Thoracic aorta (tissue), 2 donors: ENCODE results near the gene TKFC. TPM values are rescaled to one million over a fixed set of nuclear protein-coding genes. Genes with fewer than 3 reads are reported as not detected.

ENCODE experiments used
- ATAC-seq: fragments of 150-250 bp; one replicate; pipeline ENCODE4 v1.8.0; 2017; ENCODE audit warnings: low read depth; ENCODE audit not compliant: insufficient number of reproducible peaks, low FRiP score
- DNase-seq: peaks from one replicate; pipeline ENCODE4 v3.0.0-alpha.2; 2020; ENCODE audit warnings: low spot score
- H3K27ac ChIP-seq, 2 donors: fragments of 200-600 bp; sonication (generic); 1 replicate in 1 of 2; 2 replicates in 1 of 2; pipeline ENCODE4 v1.5.1; 2016; ENCODE audit warnings: mild to moderate bottlenecking in 2 of 2, moderate library complexity in 2 of 2
- H3K27me3 ChIP-seq: fragments of 200-600 bp; sonication (generic); replicated peaks from 2 replicates; pipeline ENCODE4 v1.6.0; 2016; ENCODE audit warnings: mild to moderate bottlenecking; ENCODE audit not compliant: insufficient read depth
- H3K36me3 ChIP-seq: fragments of 200-600 bp; sonication (generic); one replicate; pipeline ENCODE4 v1.5.1; 2016
- H3K4me1 ChIP-seq, 2 donors: fragments of 200-600 bp; sonication (generic); 1 replicate in 1 of 2; 2 replicates in 1 of 2; pipeline versions ENCODE4 v1.5.1 to v1.6.0; 2016; ENCODE audit warnings: low read depth in 2 of 2, mild to moderate bottlenecking in 1 of 2; ENCODE audit not compliant: control insufficient read depth in 1 of 2
- H3K4me3 ChIP-seq: fragments of 200-600 bp; sonication (generic); 2 replicates; pipeline ENCODE4 v1.5.1; 2016; ENCODE audit warnings: mild to moderate bottlenecking
- H3K9me3 ChIP-seq: fragments of 200-600 bp; sonication (generic); 2 replicates; pipeline ENCODE4 v1.5.1; 2016
- CTCF ChIP-seq: fragments of 200-600 bp; sonication (generic); IDR thresholded peaks from one replicate; pipeline ENCODE4 v1.5.1; 2019; ENCODE audit warnings: antibody characterized with exemption
- total RNA-seq, 2 donors: library from RNA; depleted of rRNA; stranded (reverse); fragments of >200 nt; gene quantifications; one replicate each; pipeline versions ENCODE4 v1.1.0 to v1.2.3, GENCODE V29; 2016

The TKFC gene
- total RNA-seq, 2 donors from 2014 or later = 22.5 to 29.2 TPM

GRCh38 chr11:61334434-61335354 is 1.7 kb downstream of the TKFC start:
- Histone ChIP-seq H3K27me3 (no peaks in the 10 kb centered on the region), H3K4me1 (peaks cover 11 to 31% of the 10 kb centered on the region in 2 donors), H3K27ac (no peak overlapping the region), H3K36me3 (peaks cover 1% of the 10 kb centered on the region), H3K4me3 (no peak overlapping the region), H3K9me3 (no peaks in the 10 kb centered on the region)
- TF ChIP-seq CTCF = no peak
- ATAC-seq (no peak), DNase-seq (no peak)

GRCh38 chr11:61335355-61335710 is 2.3 kb downstream of the TKFC start:
- DNase-seq (no peak), ATAC-seq (no peak)
- Histone ChIP-seq H3K36me3 (no peaks in the 10 kb centered on the region), H3K4me1 (peaks cover 11 to 26% of the 10 kb centered on the region in 2 donors), H3K27me3 (no peaks in the 10 kb centered on the region), H3K27ac (no peak overlapping the region), H3K9me3 (no peaks in the 10 kb centered on the region), H3K4me3 (no peak overlapping the region)
- TF ChIP-seq CTCF = no peak

- H3K4me1 ChIP-seq = peaks cover 7 to 16% of the 10 kb centered on the region in 2 donors
- no peaks in the 10 kb centered on the region for H3K9me3 ChIP-seq
- peak; percentile 33 for ATAC-seq
- no peak overlapping the region for H3K4me3 ChIP-seq
- no peaks in the 10 kb centered on the region for H3K36me3 ChIP-seq
- no peaks in the 10 kb centered on the region for H3K27me3 ChIP-seq
- H3K27ac ChIP-seq = peak overlapping the region in 1 of 2 donors; percentile 17
- no peak for DNase-seq
- peak; percentile 98 for TF ChIP-seq CTCF
Measured at GRCh38 chr11:61336171-61336935, 3.3 kb downstream of the TKFC start.

- Histone ChIP-seq H3K9me3 (no peaks in the 10 kb centered on the region), H3K27ac (no peak overlapping the region), H3K27me3 (no peaks in the 10 kb centered on the region), H3K4me3 (no peak overlapping the region), H3K4me1 (peaks cover 0 to 6% of the 10 kb centered on the region in 2 donors), H3K36me3 (peaks cover 8% of the 10 kb centered on the region)
- DNase-seq = no peak
- TF ChIP-seq CTCF = no peak
- ATAC-seq = no peak
Measured at GRCh38 chr11:61337706-61338470, 4.9 kb downstream of the TKFC start.
